ENCODE measurements around the gene ALCAM. TPM values are rescaled to one million over a fixed set of nuclear protein-coding genes. Genes with fewer than 3 reads are reported as not detected.

ALCAM gene
- total RNA-seq, 2 experiments from 2014 or later, result 1.6 to 1.9 TPM

- CTCF ChIA-PET, result interaction anchor here (0.6 kb wide), 1 partner anchor 783 kb away, joined by 4 read pairs; no protein-coding TSS in a partner anchor
- H3K27ac Mint-ChIP-seq, result no peak overlapping the region
These were observed 57.9 kb downstream of the ALCAM start for GRCh38 chr3:105424412-105425152.

GRCh38 chr3:105425153-105425502, 58.4 kb downstream of the ALCAM start:
- ChIA-PET POLR2A (no interaction called here), CTCF (interaction anchor here (0.6 kb wide), 1 partner anchor 783 kb away, joined by 4 read pairs; no protein-coding TSS in a partner anchor)
- Mint-ChIP-seq H3K9me3 (no peaks in the 10 kb centered on the region), H3K27ac (no peak overlapping the region), H3K4me1 (ENCODE audit: low read depth) (no peaks in the 10 kb centered on the region), H3K36me3 (ENCODE audit: low read depth) (no peaks in the 10 kb centered on the region), H3K4me3 (no peak overlapping the region), H3K27me3 (no peaks in the 10 kb centered on the region)
- ATAC-seq (ENCODE audit: poor library complexity) (no peak), DNase-seq (no peak)
- Histone ChIP-seq H3K4me1 (ENCODE audit: insufficient read depth, low read length) (no peaks in the 10 kb centered on the region), H3K27me3 (ENCODE audit: control insufficient read depth in 1 of 2, insufficient read depth in 2 of 2, low read length in 2 of 2) (no peaks in the 10 kb centered on the region), H3K27ac (ENCODE audit: low read depth in 1 of 2, low read length in 2 of 2) (no peak overlapping the region), H3K9me3 (ENCODE audit: control insufficient read depth in 1 of 2, insufficient read depth in 1 of 2, low read length in 2 of 2) (no peaks in the 10 kb centered on the region), H3K36me3 (ENCODE audit: insufficient read depth, low read length) (no peaks in the 10 kb centered on the region), H3K4me3 (ENCODE audit: low read length) (no peak overlapping the region)
- intact Hi-C loops (cut with DNase I, micrococcal nuclease), result no loop called here
- TF ChIP-seq CTCF (IDR thresholded peaks at IDR 0.05), result no peak

More at GRCh38 chr3:105424412-105425152, 57.9 kb downstream of the ALCAM start:
- ATAC-seq (ENCODE audit: poor library complexity) (no peak), DNase-seq (no peak)
- H3K4me3 Mint-ChIP-seq, result no peak overlapping the region
- Histone ChIP-seq H3K27me3 (ENCODE audit: control insufficient read depth in 1 of 2, insufficient read depth in 2 of 2, low read length in 2 of 2) (no peaks in the 10 kb centered on the region), H3K4me3 (ENCODE audit: low read length) (no peak overlapping the region), H3K9me3 (ENCODE audit: control insufficient read depth in 1 of 2, insufficient read depth in 1 of 2, low read length in 2 of 2) (no peaks in the 10 kb centered on the region), H3K36me3 (ENCODE audit: insufficient read depth, low read length) (no peaks in the 10 kb centered on the region), H3K4me1 (ENCODE audit: insufficient read depth, low read length) (no peaks in the 10 kb centered on the region), H3K27ac (ENCODE audit: low read depth in 1 of 2, low read length in 2 of 2) (no peak overlapping the region)
- H3K4me1 Mint-ChIP-seq (ENCODE audit: low read depth), result no peaks in the 10 kb centered on the region
- H3K9me3 Mint-ChIP-seq, result no peaks in the 10 kb centered on the region
- POLR2A ChIA-PET, result no interaction called here
- intact Hi-C loops (cut with DNase I, micrococcal nuclease), result no loop called here
- no peak for TF ChIP-seq CTCF (IDR thresholded peaks at IDR 0.05)
- H3K36me3 Mint-ChIP-seq (ENCODE audit: low read depth), result no peaks in the 10 kb centered on the region
- H3K27me3 Mint-ChIP-seq, result no peaks in the 10 kb centered on the region

GRCh38 chr3:105427332-105427731, 60.6 kb downstream of the ALCAM start:
- no peak overlapping the region for H3K27ac Mint-ChIP-seq
- ChIA-PET POLR2A (interaction anchor here (1.0 kb wide), 1 partner anchor 16 kb away, joined by 3 read pairs; no protein-coding TSS in a partner anchor), CTCF (no interaction called here)

More at GRCh38 chr3:105427332-105427731, 60.6 kb downstream of the ALCAM start:
- no peak for TF ChIP-seq CTCF (IDR thresholded peaks at IDR 0.05)
- peaks cover 5% of the 10 kb centered on the region for H3K27me3 Mint-ChIP-seq
- Histone ChIP-seq H3K27ac (ENCODE audit: low read depth in 1 of 2, low read length in 2 of 2) (no peak overlapping the region), H3K27me3 (ENCODE audit: control insufficient read depth in 1 of 2, insufficient read depth in 2 of 2, low read length in 2 of 2) (no peaks in the 10 kb centered on the region), H3K4me3 (ENCODE audit: low read length) (no peak overlapping the region), H3K36me3 (ENCODE audit: insufficient read depth, low read length) (no peaks in the 10 kb centered on the region), H3K4me1 (ENCODE audit: insufficient read depth, low read length) (no peaks in the 10 kb centered on the region), H3K9me3 (ENCODE audit: control insufficient read depth in 1 of 2, insufficient read depth in 1 of 2, low read length in 2 of 2) (no peaks in the 10 kb centered on the region)
- no peaks in the 10 kb centered on the region for H3K9me3 Mint-ChIP-seq
- ATAC-seq (ENCODE audit: poor library complexity) (no peak), DNase-seq (no peak)
- H3K4me3 Mint-ChIP-seq, result no peak overlapping the region
- no peaks in the 10 kb centered on the region for H3K36me3 Mint-ChIP-seq (ENCODE audit: low read depth)
- intact Hi-C loops (cut with DNase I, micrococcal nuclease), result no loop called here
- no peaks in the 10 kb centered on the region for H3K4me1 Mint-ChIP-seq (ENCODE audit: low read depth)
